Activated CD4-positive, CD25-positive, alpha-beta regulatory T cell treated with anti-CD3 and anti-CD28 coated beads, Interleukin-2, amount 50 U/mL, for 24 hours (primary cell): Measurements from ENCODE around the gene ATP10B.

Source experiments
- ATAC-seq, 2 donors: fragments of 150-1000 bp; cut with Tn5 transposase; one replicate each; pipeline ENCODE4 v1.10.0; 2021; ENCODE audit warnings: mild to moderate bottlenecking in 1 of 2, moderate library complexity in 1 of 2

ATP10B gene

GRCh38 chr5:160627921-160628618 lies 223.9 kb downstream of the ATP10B start:
- ATAC-seq: no peak

DNA sequence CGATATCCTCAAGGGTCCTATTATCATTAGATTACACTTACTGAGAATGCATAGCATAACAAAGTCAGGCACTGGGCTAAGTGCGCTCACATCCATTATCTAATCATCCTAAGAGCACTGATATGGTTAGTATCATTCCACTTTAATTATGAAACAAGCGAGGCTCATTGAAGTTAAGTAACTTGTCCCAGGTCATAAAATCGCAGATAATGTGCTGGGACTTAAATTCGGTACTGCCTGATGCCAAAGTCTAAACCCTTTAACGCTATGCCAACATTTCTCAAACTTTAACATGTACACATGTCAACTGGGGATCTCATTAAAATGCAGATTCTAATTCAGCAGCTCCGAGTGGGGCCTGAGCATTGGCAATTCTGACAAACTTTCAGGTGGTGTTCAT lies 225.7 kb downstream of the ATP10B start:
- ATAC-seq: no peak

DNA sequence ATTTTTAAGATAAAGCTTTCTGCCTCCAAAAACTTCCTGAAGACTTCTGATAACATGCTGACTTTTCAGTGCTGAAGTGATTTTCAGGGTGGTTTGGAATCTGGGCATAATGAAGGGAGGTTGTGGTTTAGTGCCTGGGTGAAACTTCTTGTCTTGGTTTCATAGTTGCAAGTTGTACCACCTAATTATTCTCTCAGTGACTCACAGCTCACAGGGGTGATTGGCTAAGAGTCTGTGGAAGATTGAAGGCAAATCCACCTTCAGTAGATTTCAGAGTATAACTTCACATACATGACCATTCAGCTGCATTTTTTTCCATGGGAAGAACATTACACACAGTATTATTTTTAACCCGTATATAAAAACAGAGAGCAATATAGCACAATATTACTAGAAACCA lies 230.5 kb downstream of the ATP10B start:
- no peak for ATAC-seq

DNA sequence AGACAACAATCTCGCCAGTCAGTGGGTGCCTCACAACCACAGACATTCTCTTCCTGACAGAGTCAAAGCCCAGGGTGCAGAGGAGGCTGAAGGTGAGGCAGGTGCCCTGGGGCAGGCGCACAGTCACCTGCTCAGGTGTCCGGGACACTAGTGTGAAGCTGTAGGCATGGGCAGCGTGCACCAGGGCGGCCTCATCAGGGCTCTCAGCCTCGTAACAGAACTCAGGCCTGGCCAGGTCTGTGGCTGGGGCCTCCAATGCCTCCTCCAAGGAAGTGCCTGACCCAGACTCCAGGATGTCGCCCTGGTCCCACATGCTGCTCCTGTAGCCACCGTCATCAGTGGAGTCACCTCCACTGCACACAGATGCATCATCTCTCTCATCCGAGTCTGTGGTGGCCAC lies 231.6 kb downstream of the ATP10B start:
- no peak for ATAC-seq

- ATAC-seq: no peak
These were observed 232.6 kb downstream of the ATP10B start for GRCh38 chr5:160619381-160619780.

GRCh38 chr5:160618286-160618685 lies 233.7 kb downstream of the ATP10B start:
- ATAC-seq: no peak

- ATAC-seq: no peak
These were observed 235.1 kb downstream of the ATP10B start for GRCh38 chr5:160616712-160617497.

GRCh38 chr5:160614136-160614535 lies 237.9 kb downstream of the ATP10B start:
- no peak for ATAC-seq

DNA sequence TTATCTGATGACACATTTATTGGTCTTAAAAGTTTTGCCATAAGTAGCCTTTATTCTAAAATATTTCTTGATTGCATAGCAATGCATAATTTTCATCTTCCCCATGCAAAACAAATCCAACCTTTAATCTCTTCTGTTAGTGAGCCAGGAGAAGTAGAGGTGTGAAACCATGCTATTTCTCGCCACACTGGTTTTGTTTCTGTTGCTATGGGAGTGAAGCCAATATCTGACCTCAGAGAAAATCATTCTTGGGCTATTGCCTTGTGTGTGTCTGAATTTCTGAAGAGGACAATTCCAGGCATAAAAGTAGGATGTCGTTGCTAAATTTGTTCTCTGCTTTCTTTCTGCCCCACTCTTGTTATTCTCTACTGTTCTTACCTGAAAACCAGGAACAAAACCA lies 246.7 kb downstream of the ATP10B start:
- no peak for ATAC-seq

- ATAC-seq: no peak
These were observed 247.5 kb downstream of the ATP10B start for GRCh38 chr5:160604484-160604883.

DNA sequence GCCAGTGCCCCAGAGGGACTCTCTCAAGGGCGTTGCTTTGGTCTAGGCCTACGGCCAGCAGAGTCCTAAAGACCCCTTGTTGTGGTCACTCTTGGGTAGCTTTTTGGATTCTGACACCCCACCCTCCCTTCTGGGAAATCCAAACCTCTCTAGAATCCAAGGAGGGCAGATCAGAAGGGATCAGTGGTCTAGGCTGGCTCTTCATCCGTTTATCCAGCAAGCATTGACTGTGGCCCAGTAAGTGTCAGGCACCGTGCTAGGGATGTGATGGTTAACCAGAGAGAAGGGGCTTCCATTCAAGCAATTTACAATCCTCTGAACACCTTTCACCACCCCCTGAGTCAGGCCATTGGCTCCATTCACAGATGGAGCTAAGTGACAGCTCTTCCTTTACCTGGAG lies 249.3 kb downstream of the ATP10B start:
- no peak for ATAC-seq

DNA sequence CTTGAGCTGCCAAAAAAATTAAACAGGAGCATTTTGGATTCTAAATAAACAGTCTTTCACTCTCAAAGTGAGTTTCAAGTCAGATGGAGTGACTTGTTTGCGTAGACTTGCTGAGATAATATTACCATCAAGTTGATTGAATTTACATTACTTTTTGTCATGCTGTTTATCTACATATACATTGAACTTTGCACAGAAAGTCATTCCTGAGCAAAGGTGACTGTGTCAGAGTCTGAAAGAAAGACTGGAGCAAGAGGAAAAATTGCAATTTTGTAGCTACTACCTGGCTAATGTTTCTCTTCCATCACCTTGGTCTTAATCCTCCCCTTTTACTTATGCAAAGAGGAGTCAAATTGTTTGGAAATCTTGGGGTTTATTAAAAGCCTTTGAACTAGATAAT lies 251.0 kb downstream of the ATP10B start:
- no peak for ATAC-seq

- ATAC-seq: no peak
These were observed 278.7 kb downstream of the ATP10B start for GRCh38 chr5:160573318-160573717.

GRCh38 chr5:160567031-160567705 lies 284.8 kb downstream of the ATP10B start:
- ATAC-seq: no peak

DNA sequence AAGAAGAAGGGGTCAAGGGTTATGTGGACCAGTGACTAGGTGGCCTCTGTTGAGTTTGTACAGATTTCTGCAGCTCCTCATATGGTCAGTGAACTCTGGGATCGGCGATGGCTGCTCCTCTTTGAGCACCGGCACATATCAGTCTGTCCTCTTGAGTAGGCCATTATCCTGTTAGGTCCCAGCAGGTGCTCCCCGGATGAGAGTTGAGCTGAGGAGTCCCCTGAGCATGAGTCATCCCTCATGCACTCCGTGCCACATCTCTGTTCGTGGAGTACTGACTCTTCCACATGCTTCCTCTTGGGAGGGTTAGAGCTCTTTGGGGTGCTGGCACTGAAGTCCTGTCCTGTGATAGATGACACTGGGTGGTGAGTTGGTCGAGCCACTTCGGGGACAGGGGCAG lies 286.6 kb downstream of the ATP10B start:
- ATAC-seq: no peak

GRCh38 chr5:160556846-160557245 lies 295.2 kb downstream of the ATP10B start:
- ATAC-seq: no peak

- ATAC-seq: no peak
These were observed 295.9 kb downstream of the ATP10B start for GRCh38 chr5:160555971-160556631.

DNA sequence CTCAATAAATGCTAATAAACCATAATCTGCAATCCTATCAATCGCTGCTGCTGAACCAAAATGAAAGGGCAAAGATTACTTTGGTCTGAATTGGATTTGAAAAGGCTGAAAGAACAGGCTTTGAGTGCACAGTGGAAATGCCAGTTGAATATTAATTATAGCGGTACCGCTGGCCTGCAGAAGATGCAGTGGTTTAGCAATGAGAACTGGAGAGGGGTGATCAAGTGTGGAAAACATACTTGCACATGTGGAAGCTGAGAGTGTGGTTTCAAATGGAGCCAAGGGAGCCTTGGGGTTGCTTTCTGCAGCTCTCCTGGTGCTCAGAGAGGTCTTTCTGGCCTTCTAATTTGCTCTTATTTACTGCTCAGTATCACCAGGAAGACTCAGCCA lies 296.4 kb downstream of the ATP10B start:
- no peak for ATAC-seq

GRCh38 chr5:160550075-160550474 lies 301.9 kb downstream of the ATP10B start:
- ATAC-seq: no peak

GRCh38 chr5:160548949-160549645 lies 302.9 kb downstream of the ATP10B start:
- no peak for ATAC-seq

GRCh38 chr5:160547872-160548271 lies 304.1 kb downstream of the ATP10B start:
- ATAC-seq: no peak

GRCh38 chr5:160547061-160547460 lies 304.9 kb downstream of the ATP10B start:
- no peak for ATAC-seq

GRCh38 chr5:160545832-160546231 lies 306.2 kb downstream of the ATP10B start:
- ATAC-seq: peak; percentile 79 to 81
